Thyroid gland (tissue), 4 donors: ENCODE measurements around the gene SLC9A8.

Source experiments
- CTCF ChIP-seq, 6 experiments: fragments of 200-600 bp in 3 of 6; fragments of 450-650 bp in 3 of 6; sonication (generic) in 3 of 6; IDR thresholded peaks; one replicate each; pipeline ENCODE4 v1.5.1; 2016 to 2019; ENCODE audit warnings: antibody characterized with exemption in 6 of 6, mild to moderate bottlenecking in 2 of 6, inconsistent platforms in 1 of 6, moderate library complexity in 1 of 6
- POLR2A ChIP-seq, 2 donors: fragments of 450-650 bp; IDR thresholded peaks; one replicate each; pipeline ENCODE4 v1.6.1; 2017; ENCODE audit warnings: antibody characterized with exemption in 2 of 2, mild to moderate bottlenecking in 2 of 2, moderate library complexity in 1 of 2

- no peak for TF ChIP-seq CTCF (IDR thresholded peaks at IDR 0.05)
- no peak for TF ChIP-seq POLR2A (IDR thresholded peaks at IDR 0.05)
These were observed 45.6 kb upstream of the SLC9A8 start for GRCh38 chr20:49766979-49767521.
